GM12878 (cell line): ENCODE measurements around the gene CNTNAP5. TPM values are rescaled to one million over a fixed set of nuclear protein-coding genes. Genes with fewer than 3 reads are reported as not detected.

Experiments
- ATAC-seq: fragments of 200-7000 bp; cut with Tn5 transposase; 3 replicates; pipeline ENCODE4 v1.9.1; 2020; ENCODE audit warnings: mild to moderate bottlenecking, moderate library complexity
- BruUV-seq: library from RNA; stranded (reverse); fragments of 400-500 nt; replicated peaks from 2 replicates; lab custom pipeline; 2021; lab: Mats Ljungman, UMichigan
- CTCF ChIA-PET: fragments of 300-600 bp; sonication (Branson Sonifier 250); formaldehyde crosslinking; extraction: SDS; loops from one replicate; lab custom pipeline; 2021; ENCODE audit warnings: inconsistent platforms; lab: Yijun Ruan, JAX
- POLR2A ChIA-PET: fragments of 350-600 bp; formaldehyde crosslinking; extraction: SDS; loops from one replicate; lab custom pipeline; 2021; ENCODE audit warnings: inconsistent platforms; lab: Charles Lee
- RAD21 ChIA-PET: fragments of 300-600 bp; sonication (Branson Sonifier 250); formaldehyde crosslinking; loops from one replicate; lab custom pipeline; 2023; ENCODE audit warnings: antibody characterized with exemption; ENCODE audit not compliant: unreplicated experiment; lab: Charles Lee
- SMC1A ChIA-PET: fragments of 300-600 bp; sonication (Branson Sonifier 250); formaldehyde crosslinking; loops from one replicate; lab custom pipeline; 2023; ENCODE audit not compliant: unreplicated experiment, uncharacterized antibody; lab: Charles Lee
- DNase-seq: peaks from one replicate; pipeline ENCODE4 v3.0.0-alpha.2; 2011; ENCODE audit warnings: low read depth, low spot score
- FAIRE-seq: peaks from 3 replicates; lab custom pipeline; 2011; peaks lifted over from hg19 to GRCh38; lab: Jason Lieb, UNC
- H2AFZ ChIP-seq: 2 replicates; pipeline ENCODE4 v1.6.0; 2011; ENCODE audit warnings: low read depth, low read length, control low read depth; ENCODE audit not compliant: control insufficient read depth
- H3K27ac ChIP-seq: 2 replicates; pipeline ENCODE4 v1.5.1; 2011; ENCODE audit warnings: control low read depth; ENCODE audit not compliant: control insufficient read depth, insufficient read depth
- H3K27me3 ChIP-seq, 2 experiments: replicated peaks in 1 of 2; 2 replicates each; pipeline versions ENCODE4 v1.6.0 to v1.6.1; 2011; ENCODE audit warnings: low read length in 1 of 2; ENCODE audit not compliant: control insufficient read depth in 2 of 2, insufficient read depth in 2 of 2
- H3K36me3 ChIP-seq, 2 experiments: 2 replicates each; pipeline ENCODE4 v1.5.1; 2011; ENCODE audit warnings: low read length in 1 of 2; ENCODE audit not compliant: control insufficient read depth in 2 of 2, insufficient read depth in 2 of 2
- H3K4me1 ChIP-seq: 2 replicates; pipeline ENCODE4 v1.6.1; 2011; ENCODE audit warnings: mild to moderate bottlenecking, low read length, moderate library complexity, mixed read lengths; ENCODE audit not compliant: control insufficient read depth, insufficient read depth
- H3K4me2 ChIP-seq: 2 replicates; pipeline ENCODE4 v1.6.0; 2011; ENCODE audit warnings: control low read depth; ENCODE audit not compliant: control insufficient read depth, insufficient read depth
- H3K4me3 ChIP-seq: fragments of 200-600 bp; sonication (generic); 2 replicates; pipeline ENCODE4 v1.5.1; 2016
- H3K79me2 ChIP-seq: 2 replicates; pipeline ENCODE4 v1.6.0; 2011; ENCODE audit warnings: low read length; ENCODE audit not compliant: control insufficient read depth, insufficient read depth
- H3K9ac ChIP-seq: 2 replicates; pipeline ENCODE4 v1.8.0; 2011; ENCODE audit warnings: low read length, control low read depth, mixed read lengths; ENCODE audit not compliant: control insufficient read depth, insufficient read depth
- H3K9me3 ChIP-seq: replicated peaks from 3 replicates; pipeline ENCODE4 v1.5.1; 2011; ENCODE audit warnings: mild to moderate bottlenecking, low read length; ENCODE audit not compliant: control insufficient read depth, insufficient read depth
- H4K20me1 ChIP-seq: 2 replicates; pipeline ENCODE4 v1.6.0; 2011; ENCODE audit not compliant: control insufficient read depth, insufficient read depth
- CBX3 ChIP-seq: fragments of 200-600 bp; sonication (generic); IDR thresholded peaks from 2 replicates; pipeline ENCODE4 v1.6.1; 2016; ENCODE audit warnings: low read depth, borderline replicate concordance
- CEBPB ChIP-seq, 2 experiments: fragments of 150-350 bp in 1 of 2; IDR thresholded peaks; 2 replicates each; pipeline ENCODE4 v1.6.1; 2012 to 2014; ENCODE audit warnings: low read depth in 2 of 2, low read length in 2 of 2, borderline replicate concordance in 1 of 2, inconsistent platforms in 1 of 2
- FOS ChIP-seq: IDR thresholded peaks from 3 replicates; pipeline ENCODE4 v1.6.1; 2011; ENCODE audit warnings: borderline replicate concordance; ENCODE audit not compliant: insufficient read length; ENCODE audit errors: extremely low read depth
- FOXM1 ChIP-seq: IDR thresholded peaks from 2 replicates; pipeline ENCODE4 v1.6.1; 2012; ENCODE audit warnings: low read depth, mild to moderate bottlenecking, inconsistent platforms, low read length, moderate library complexity
- GABPA ChIP-seq: IDR thresholded peaks from 2 replicates; pipeline ENCODE4 v1.6.1; 2014; ENCODE audit warnings: antibody characterized with exemption, low read depth, mild to moderate bottlenecking, inconsistent platforms
- PAX5 ChIP-seq: IDR thresholded peaks from 2 replicates; pipeline ENCODE4 v1.6.1; 2011; ENCODE audit warnings: low read depth, low read length, borderline replicate concordance
- RAD51 ChIP-seq: fragments of 450-650 bp; IDR thresholded peaks from 2 replicates; pipeline ENCODE4 v1.6.1; 2016; ENCODE audit warnings: moderate library complexity, mild to moderate bottlenecking, inconsistent platforms
- RBBP5 ChIP-seq: fragments of 200-600 bp; sonication (generic); conservative IDR thresholded peaks from 2 replicates; pipeline ENCODE4 v1.6.1; 2016
- RFX5 ChIP-seq: IDR thresholded peaks from 2 replicates; pipeline ENCODE4 v1.6.1; 2011; ENCODE audit warnings: low read depth, low read length, improper control_type of control experiment
- SMAD5 ChIP-seq: IDR thresholded peaks from 2 replicates; pipeline ENCODE4 v1.6.1; 2016; ENCODE audit warnings: antibody characterized with exemption, low read depth
- SREBF1 ChIP-seq: IDR thresholded peaks from 2 replicates; pipeline ENCODE4 v1.6.1; 2012; ENCODE audit warnings: mild to moderate bottlenecking, low read length
- STAT1 ChIP-seq: fragments of 450-650 bp; conservative IDR thresholded peaks from 2 replicates; pipeline ENCODE4 v1.6.1; 2014; ENCODE audit warnings: antibody characterized with exemption, mild to moderate bottlenecking
- TAF1 ChIP-seq: IDR thresholded peaks from 2 replicates; pipeline ENCODE4 v1.6.1; 2011; ENCODE audit warnings: mild to moderate bottlenecking, low read depth, low read length, borderline replicate concordance
- TARDBP ChIP-seq: IDR thresholded peaks from 2 replicates; pipeline ENCODE4 v1.6.1; 2016; ENCODE audit warnings: borderline replicate concordance
- WGBS: methylation state at CpG from one replicate; pipeline ENCODE4 v1.1.6; 2016; ENCODE audit warnings: low lambda C conversion rate; ENCODE audit not compliant: insufficient replicate concordance, insufficient coverage; ENCODE audit errors: missing lambda C conversion rate; 5-methylcytosine and 5-hydroxymethylcytosine counted together
- in situ Hi-C: fragments of 300-500 bp; cut with MboI; formaldehyde crosslinking; loops from 9 replicates; pipeline ENCODE4 v1.14.3; 2018; ENCODE audit warnings: mixed read lengths
- intact Hi-C: fragments of 100-400 bp; cut with micrococcal nuclease; formaldehyde crosslinking; loops from one replicate; pipeline ENCODE4 v1.14.2; 2022; ENCODE audit not compliant: unreplicated experiment
- polyA plus RNA-seq, 11 experiments: library from polyadenylated mRNA; depleted of rRNA in 4 of 11; unstranded in 6 of 11; stranded (reverse) in 5 of 11; fragments of >200 nt; fragmentation: Nextera tagmentation in 4 of 11; fragmentation: Illumina TruSeq in 1 of 11; extraction: Ambion mirVana in 4 of 11; extraction: Trizol in 1 of 11; gene quantifications; 1 replicate in 1 of 11; 2 replicates in 10 of 11; pipeline versions ENCODE4 v1.2.1 to v1.2.3, GENCODE V29; 2011 to 2016; ENCODE audit warnings: inconsistent platforms in 2 of 11, missing spikeins in 2 of 11, low read depth in 1 of 11
- total RNA-seq, 4 experiments: library from RNA; depleted of rRNA in 3 of 4; stranded (reverse); fragments of >200 nt in 3 of 4; fragmentation: Illumina TruSeq in 1 of 4; extraction: Trizol in 1 of 4; gene quantifications; 2 replicates each; pipeline versions ENCODE4 v1.2.1 to v1.2.3, GENCODE V29; 2013 to 2021
- TF ChIP-seq, protein P1 (sequence below): fragments of 450-650 bp; IDR thresholded peaks from 2 replicates; pipeline ENCODE4 v1.6.1; 2014; ENCODE audit warnings: mild to moderate bottlenecking
- TF ChIP-seq, protein P2 (sequence below): fragments of 450-650 bp; IDR thresholded peaks from 2 replicates; pipeline ENCODE4 v1.6.1; 2017; ENCODE audit warnings: mild to moderate bottlenecking, moderate library complexity

The CNTNAP5 gene
- total and polyA plus RNA-seq, 10 of the 15 experiments (the other 5 are each of a cell fraction or from before 2014, with no cell fraction given) = not detected

- Histone ChIP-seq H3K27me3 (no peaks in the 10 kb centered on the region), H3K27ac (no peak overlapping the region), H3K36me3 (no peaks in the 10 kb centered on the region)
- TF ChIP-seq, protein P1, sequence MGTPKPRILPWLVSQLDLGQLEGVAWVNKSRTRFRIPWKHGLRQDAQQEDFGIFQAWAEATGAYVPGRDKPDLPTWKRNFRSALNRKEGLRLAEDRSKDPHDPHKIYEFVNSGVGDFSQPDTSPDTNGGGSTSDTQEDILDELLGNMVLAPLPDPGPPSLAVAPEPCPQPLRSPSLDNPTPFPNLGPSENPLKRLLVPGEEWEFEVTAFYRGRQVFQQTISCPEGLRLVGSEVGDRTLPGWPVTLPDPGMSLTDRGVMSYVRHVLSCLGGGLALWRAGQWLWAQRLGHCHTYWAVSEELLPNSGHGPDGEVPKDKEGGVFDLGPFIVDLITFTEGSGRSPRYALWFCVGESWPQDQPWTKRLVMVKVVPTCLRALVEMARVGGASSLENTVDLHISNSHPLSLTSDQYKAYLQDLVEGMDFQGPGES = no peak
- TF ChIP-seq PAX5 (no peak), RAD51 (no peak), CEBPB (IDR thresholded peaks at IDR 0.05; ENCODE audit: borderline replicate concordance in 1 of 2, low read depth in 2 of 2, low read length in 2 of 2) (no peak), FOXM1 (no peak), SMAD5 (no peak), SREBF1 (no peak), TAF1 (no peak), STAT1 (no peak), FOS (no peak), RFX5 (no peak), CBX3 (no peak), GABPA (no peak), TARDBP (no peak), RBBP5 (no peak)
- TF ChIP-seq, protein P2, sequence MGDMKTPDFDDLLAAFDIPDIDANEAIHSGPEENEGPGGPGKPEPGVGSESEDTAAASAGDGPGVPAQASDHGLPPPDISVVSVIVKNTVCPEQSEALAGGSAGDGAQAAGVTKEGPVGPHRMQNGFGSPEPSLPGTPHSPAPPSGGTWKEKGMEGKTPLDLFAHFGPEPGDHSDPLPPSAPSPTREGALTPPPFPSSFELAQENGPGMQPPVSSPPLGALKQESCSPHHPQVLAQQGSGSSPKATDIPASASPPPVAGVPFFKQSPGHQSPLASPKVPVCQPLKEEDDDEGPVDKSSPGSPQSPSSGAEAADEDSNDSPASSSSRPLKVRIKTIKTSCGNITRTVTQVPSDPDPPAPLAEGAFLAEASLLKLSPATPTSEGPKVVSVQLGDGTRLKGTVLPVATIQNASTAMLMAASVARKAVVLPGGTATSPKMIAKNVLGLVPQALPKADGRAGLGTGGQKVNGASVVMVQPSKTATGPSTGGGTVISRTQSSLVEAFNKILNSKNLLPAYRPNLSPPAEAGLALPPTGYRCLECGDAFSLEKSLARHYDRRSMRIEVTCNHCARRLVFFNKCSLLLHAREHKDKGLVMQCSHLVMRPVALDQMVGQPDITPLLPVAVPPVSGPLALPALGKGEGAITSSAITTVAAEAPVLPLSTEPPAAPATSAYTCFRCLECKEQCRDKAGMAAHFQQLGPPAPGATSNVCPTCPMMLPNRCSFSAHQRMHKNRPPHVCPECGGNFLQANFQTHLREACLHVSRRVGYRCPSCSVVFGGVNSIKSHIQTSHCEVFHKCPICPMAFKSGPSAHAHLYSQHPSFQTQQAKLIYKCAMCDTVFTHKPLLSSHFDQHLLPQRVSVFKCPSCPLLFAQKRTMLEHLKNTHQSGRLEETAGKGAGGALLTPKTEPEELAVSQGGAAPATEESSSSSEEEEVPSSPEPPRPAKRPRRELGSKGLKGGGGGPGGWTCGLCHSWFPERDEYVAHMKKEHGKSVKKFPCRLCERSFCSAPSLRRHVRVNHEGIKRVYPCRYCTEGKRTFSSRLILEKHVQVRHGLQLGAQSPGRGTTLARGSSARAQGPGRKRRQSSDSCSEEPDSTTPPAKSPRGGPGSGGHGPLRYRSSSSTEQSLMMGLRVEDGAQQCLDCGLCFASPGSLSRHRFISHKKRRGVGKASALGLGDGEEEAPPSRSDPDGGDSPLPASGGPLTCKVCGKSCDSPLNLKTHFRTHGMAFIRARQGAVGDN = no peak
- TF ChIP-seq, all 136 proteins: peak for 0
- no peaks in the 10 kb centered on the region for H3K9me3 ChIP-seq
- H3K4me1 ChIP-seq = no peaks in the 10 kb centered on the region
- ChIA-PET POLR2A (no interaction called here), RAD21 (no interaction called here), CTCF (no interaction called here), SMC1A (no interaction called here)
- DNase-seq = no peak
- intact Hi-C loops = no loop called here
- no peak for FAIRE-seq
- no peak overlapping the region for H3K9ac ChIP-seq
- no peak overlapping the region for H2AFZ ChIP-seq
- BruUV-seq = no TSS peak
- no peaks in the 10 kb centered on the region for H3K79me2 ChIP-seq
- no peak overlapping the region for H3K4me2 ChIP-seq
- no peak overlapping the region for H3K4me3 ChIP-seq
- 0% methylated on average over 2 of the region's 2 CpGs for WGBS
- H4K20me1 ChIP-seq = no peaks in the 10 kb centered on the region
- in situ Hi-C loops = no loop called here
- ATAC-seq = no peak
These were observed 561.7 kb downstream of the CNTNAP5 start for GRCh38 chr2:124586835-124587234.
